LNCAP (cell line): Measurements from ENCODE around the gene UST.

Experiments used
- TF ChIP-seq, protein P1 (sequence below): fragments of 450-650 bp; IDR thresholded peaks from 2 replicates; pipeline ENCODE4 v1.5.1; 2017; ENCODE audit warnings: mild to moderate bottlenecking

UST gene

DNA sequence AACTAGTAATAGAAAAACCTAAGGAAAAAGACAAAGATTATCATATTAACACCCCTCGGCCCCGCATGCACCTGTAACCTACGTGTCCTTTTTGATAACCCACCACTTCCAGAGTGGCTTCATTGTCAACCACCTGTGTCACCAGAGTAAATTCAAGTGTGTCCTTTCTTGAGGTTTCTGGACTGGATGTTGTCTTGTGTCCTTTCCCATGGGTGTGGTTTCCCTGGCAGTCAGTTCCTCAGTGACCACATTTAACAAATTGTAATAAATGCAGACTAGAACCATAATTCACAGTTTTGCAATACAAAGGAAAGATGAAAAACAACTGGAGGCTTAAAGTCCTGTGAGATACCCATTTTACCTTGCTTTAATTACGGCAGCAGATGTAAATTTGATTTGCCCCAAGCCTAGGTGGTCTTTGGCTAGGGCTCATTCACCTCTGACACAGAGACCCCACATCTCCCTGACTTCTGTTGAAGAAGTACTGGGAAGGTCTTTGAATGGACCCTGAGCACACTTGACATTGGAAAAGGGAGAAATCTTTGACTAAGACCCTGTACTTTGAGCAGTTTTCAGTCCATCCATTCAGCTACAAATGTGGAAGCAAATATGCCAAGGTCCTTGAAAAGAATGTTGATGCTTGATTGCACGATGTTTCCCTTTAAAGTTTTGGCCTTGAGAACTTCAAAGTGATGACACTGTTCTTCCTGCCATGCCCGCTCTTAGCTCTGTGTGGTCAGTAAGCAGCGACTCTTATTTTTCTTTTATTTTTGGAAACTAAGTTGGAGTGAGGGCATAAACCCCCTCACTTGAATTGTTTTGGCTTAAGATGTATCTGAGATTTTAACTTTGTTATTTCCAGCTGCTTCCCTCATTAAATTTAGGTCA lies 232.4 kb downstream of the UST start:
- TF ChIP-seq, protein P1, sequence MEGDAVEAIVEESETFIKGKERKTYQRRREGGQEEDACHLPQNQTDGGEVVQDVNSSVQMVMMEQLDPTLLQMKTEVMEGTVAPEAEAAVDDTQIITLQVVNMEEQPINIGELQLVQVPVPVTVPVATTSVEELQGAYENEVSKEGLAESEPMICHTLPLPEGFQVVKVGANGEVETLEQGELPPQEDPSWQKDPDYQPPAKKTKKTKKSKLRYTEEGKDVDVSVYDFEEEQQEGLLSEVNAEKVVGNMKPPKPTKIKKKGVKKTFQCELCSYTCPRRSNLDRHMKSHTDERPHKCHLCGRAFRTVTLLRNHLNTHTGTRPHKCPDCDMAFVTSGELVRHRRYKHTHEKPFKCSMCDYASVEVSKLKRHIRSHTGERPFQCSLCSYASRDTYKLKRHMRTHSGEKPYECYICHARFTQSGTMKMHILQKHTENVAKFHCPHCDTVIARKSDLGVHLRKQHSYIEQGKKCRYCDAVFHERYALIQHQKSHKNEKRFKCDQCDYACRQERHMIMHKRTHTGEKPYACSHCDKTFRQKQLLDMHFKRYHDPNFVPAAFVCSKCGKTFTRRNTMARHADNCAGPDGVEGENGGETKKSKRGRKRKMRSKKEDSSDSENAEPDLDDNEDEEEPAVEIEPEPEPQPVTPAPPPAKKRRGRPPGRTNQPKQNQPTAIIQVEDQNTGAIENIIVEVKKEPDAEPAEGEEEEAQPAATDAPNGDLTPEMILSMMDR, result no peak

DNA sequence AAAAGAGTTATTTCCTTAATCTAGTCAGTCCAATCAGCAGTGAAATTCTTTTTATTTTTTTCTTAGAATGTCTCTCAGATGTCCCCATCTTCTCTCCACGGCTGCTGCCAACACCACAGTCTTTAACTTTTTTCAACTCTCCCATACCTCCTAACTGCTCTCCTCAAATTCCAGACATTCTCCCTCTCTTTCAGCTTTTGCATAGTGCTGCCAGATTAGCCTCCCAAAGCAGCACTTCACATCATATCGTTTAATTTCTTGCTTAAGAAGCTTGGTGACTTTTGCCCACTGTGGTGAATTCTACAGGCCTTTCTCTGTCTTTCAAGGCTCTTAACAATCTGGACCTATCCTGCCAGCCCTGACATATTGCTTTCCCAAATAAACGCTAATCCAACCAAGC lies 233.4 kb downstream of the UST start:
- TF ChIP-seq, protein P1, result no peak

DNA sequence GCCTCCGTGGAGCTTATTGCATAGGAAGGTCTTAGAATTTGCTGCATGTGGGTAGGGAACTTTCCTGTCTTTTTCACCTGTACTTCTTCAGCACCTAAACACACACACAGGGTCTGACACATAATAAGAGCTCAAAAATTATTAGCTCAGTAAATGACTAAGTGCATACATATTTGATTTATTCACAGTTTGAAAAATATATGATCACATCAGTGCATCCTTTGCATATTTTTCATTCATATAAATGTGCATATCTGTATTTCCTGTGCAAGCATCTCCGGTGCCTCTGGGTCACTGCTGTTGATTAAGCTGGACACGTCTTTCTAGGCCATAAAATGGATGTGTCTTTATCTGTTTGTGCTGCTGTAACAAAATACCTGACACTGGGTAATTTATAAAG lies 234.7 kb downstream of the UST start:
- TF ChIP-seq, protein P1, result no peak

DNA sequence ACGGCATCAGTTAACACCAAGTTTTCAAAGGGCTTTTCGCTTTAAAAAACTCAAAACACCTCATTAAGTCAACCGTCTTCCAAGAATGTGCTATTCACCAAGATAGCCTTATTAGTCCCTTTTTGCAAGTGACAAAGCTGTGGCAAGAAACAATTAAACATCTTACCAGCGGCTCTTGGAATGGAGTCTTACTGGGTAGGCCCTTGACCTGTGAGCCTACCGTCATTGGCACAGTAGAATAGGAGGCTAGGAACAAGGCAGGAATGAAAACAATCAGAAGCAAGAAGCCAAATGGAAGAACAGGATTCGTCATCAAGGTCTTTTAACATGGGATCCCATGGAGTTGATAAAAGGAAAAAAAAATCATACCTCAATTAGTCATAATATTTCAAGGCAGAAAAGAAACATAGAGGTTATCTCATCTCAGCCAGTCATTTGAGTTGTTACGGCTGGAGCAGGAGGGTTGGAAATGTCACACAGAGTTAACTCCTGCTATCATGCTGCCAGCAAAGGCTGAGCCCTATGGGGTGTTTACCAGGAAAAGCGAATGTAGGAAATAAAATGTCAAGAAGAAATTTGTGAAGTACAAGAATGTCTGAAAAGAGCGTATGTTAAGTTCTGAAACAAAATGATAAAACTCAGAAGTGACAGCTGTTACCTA lies 236.4 kb downstream of the UST start:
- TF ChIP-seq, protein P1, result no peak

DNA sequence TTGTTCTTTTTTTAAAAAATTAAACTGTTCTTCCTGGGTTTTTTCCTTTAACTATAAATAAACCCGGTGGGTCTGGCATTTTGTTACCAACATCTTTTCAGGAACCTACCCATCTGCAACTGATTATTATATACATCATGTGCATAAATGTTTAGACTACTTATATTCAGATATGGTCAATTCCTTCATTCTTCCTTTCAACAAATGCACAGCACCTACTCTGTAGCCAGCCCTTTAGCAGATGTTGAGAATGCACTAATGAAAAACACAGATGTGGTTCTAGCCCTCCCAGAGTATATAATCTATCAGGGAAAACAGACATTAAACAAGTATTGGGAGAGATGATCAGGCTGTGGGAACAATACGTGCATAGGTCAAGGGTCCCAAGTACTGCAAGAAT lies 237.1 kb downstream of the UST start:
- TF ChIP-seq, protein P1, result no peak

DNA sequence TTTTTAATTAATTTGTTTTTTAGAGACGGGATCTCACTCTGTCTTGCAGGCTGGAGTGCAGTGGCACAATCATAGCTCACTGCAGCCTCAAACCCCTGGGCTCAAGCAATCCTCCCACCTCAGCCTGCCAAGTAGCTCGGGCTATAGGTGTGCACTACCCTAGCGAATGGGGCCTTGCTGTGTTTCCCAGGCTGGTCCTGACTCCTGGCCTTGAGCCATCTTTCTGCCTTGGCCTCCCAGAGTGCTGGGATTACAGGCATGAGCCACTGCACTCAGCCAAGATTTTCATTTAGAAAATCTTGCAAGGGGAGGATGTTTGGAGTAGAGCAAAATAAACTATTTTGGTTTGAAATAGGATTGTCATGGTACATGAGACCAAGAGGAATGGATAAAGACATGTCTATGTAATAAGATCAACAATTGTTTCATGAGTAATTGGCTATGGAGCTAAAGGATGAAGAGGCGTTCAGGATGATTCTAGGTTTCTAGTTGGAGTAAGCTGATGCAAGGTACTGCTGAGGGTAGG lies 237.8 kb downstream of the UST start:
- TF ChIP-seq, protein P1, result no peak

DNA sequence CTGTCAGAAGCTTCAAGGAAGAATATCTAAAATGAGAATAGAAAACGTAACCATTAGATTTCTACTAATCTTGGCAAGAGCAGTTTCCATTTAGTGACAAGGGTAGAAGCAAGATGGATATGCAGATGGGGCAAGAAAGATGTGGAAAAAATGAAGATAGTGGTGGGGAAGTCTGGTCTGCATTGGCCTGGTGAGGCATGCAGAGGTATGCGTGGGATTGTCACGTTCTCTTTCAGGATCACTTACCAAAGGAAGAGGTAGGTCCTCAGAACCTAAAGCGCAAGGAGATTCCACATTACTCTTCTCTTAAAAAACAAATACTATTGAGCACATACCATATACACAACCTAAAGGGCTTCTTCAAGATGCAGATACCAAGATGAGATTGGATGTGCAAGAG lies 238.7 kb downstream of the UST start:
- TF ChIP-seq, protein P1, result no peak
